Vagina (tissue), 2 donors: Measurements from ENCODE around the gene INSIG2.

ENCODE experiments used
- POLR2A ChIP-seq, 2 donors: fragments of 450-650 bp; IDR thresholded peaks; one replicate each; pipeline ENCODE4 v1.6.1; 2017; ENCODE audit warnings: antibody characterized with exemption in 2 of 2, mild to moderate bottlenecking in 2 of 2, moderate library complexity in 2 of 2
- TF ChIP-seq, protein P1 (sequence below), 3 experiments: fragments of 450-650 bp in 2 of 3; fragments of 200-600 bp in 1 of 3; sonication (generic) in 1 of 3; IDR thresholded peaks; one replicate each; pipeline ENCODE4 v1.5.1; 2017 to 2019; ENCODE audit warnings: antibody characterized with exemption in 3 of 3, mild to moderate bottlenecking in 2 of 3, moderate library complexity in 2 of 3

DNA sequence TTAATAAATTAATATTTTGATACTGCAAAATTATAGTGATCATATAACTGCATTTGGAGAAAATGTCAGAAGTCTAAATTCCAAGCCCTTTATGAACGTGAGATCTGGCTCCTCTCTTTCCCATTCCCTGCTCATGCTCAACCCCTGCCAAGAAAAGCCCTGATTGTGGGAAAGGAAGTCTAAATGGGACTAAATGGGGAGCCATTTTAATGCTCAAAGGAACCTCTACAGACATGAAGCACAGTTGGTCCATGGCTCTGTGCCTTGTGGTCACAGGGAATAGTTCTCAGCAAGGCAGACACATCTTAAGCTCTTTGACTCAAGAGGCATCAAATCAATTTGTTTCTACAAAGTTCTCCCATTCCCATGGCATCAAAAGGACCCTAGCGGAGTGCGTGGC lies 29.3 kb upstream of the INSIG2 start:
- TF ChIP-seq, protein P1, sequence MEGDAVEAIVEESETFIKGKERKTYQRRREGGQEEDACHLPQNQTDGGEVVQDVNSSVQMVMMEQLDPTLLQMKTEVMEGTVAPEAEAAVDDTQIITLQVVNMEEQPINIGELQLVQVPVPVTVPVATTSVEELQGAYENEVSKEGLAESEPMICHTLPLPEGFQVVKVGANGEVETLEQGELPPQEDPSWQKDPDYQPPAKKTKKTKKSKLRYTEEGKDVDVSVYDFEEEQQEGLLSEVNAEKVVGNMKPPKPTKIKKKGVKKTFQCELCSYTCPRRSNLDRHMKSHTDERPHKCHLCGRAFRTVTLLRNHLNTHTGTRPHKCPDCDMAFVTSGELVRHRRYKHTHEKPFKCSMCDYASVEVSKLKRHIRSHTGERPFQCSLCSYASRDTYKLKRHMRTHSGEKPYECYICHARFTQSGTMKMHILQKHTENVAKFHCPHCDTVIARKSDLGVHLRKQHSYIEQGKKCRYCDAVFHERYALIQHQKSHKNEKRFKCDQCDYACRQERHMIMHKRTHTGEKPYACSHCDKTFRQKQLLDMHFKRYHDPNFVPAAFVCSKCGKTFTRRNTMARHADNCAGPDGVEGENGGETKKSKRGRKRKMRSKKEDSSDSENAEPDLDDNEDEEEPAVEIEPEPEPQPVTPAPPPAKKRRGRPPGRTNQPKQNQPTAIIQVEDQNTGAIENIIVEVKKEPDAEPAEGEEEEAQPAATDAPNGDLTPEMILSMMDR (IDR thresholded peaks at IDR 0.05) = no peak
- TF ChIP-seq POLR2A (IDR thresholded peaks at IDR 0.05) = no peak
